ENCODE measurements around the gene CFAP100.

Gene CFAP100

GRCh38 chr3:126373682-126374601 lies 20.8 kb upstream of the CFAP100 start:
- no peak for DNase-seq (ENCODE audit: low read depth, low spot score)

- no peak for DNase-seq (ENCODE audit: low read depth, low spot score)
These were observed 18.8 kb upstream of the CFAP100 start for GRCh38 chr3:126375835-126376331.

DNA sequence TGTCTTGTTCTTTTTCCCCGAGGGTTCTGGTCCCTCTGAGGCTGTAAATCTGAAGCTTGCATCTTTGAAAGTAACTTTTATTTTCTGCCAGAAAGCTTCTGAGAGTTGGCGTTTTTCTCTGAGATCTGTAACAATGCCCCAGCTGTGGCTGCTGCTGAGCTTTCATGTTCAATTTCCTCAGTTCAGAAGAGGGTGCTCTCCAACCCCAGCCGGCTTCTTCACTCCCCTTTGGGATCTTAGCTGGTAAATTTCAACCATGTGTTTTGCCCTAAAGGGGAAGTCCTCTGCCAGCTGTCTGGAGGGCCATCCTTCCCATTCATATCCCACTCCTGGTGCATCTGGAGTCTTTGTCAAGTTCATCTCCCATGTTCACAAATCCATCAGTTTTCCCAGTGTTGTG lies 18.3 kb upstream of the CFAP100 start:
- DNase-seq (ENCODE audit: low read depth, low spot score), result no peak

DNA sequence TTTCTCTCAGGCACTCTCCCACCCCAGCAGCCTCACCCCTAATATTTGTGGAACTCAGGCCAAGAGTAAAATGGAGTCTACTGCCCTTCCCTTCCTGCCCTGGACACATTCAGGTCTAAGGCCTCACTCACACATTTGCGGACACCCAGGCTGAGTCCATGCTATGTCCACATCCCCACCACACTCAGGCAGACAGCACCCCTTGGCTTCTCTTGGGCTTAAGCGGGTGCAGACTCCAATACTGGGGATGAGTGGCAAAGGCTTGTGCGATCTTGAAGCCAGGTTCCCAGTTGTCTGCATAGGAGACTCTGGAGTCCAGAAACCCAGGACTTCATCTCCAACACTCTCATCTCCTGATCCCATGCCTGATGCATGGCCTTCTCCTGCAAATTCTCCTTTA lies 17.5 kb upstream of the CFAP100 start:
- DNase-seq (ENCODE audit: low read depth, low spot score), result no peak

GRCh38 chr3:126378341-126378751 lies 16.4 kb upstream of the CFAP100 start:
- DNase-seq (ENCODE audit: low read depth, low spot score), result no peak

- DNase-seq (ENCODE audit: low read depth, low spot score), result no peak
These were observed 14.5 kb upstream of the CFAP100 start for GRCh38 chr3:126380011-126380768.

DNA sequence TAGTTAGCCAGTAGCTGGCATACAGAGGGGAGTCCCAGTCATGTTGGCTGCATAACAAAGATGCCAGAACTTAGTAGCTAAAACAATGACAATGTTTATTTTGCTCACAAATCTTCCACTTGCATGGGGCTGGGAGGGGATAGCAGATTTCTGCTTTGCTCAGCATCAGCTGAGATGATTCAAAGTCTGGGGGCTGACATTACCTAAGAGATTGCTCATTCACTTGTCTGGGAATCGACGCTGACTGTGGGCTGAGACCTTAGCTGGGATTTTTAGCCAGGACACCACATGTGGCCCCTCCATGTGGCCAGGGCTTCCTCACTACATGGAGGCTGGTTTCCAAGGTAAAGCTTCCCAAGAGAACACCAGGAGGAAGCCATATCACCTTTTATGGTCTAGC lies 12.7 kb upstream of the CFAP100 start:
- DNase-seq (ENCODE audit: low read depth, low spot score), result no peak

- no peak for DNase-seq (ENCODE audit: low read depth, low spot score)
These were observed 5.5 kb upstream of the CFAP100 start for GRCh38 chr3:126389112-126389793.

GRCh38 chr3:126389794-126390146 lies 4.9 kb upstream of the CFAP100 start:
- no peak for DNase-seq (ENCODE audit: low read depth, low spot score)

GRCh38 chr3:126390201-126390600 lies 4.5 kb upstream of the CFAP100 start:
- no peak for DNase-seq (ENCODE audit: low read depth, low spot score)

- no peak for DNase-seq (ENCODE audit: low read depth, low spot score)
These were observed 4.0 kb upstream of the CFAP100 start for GRCh38 chr3:126390751-126391150.

- no peak for DNase-seq (ENCODE audit: low read depth, low spot score)
These were observed 3.1 kb upstream of the CFAP100 start for GRCh38 chr3:126391631-126392030.

DNA sequence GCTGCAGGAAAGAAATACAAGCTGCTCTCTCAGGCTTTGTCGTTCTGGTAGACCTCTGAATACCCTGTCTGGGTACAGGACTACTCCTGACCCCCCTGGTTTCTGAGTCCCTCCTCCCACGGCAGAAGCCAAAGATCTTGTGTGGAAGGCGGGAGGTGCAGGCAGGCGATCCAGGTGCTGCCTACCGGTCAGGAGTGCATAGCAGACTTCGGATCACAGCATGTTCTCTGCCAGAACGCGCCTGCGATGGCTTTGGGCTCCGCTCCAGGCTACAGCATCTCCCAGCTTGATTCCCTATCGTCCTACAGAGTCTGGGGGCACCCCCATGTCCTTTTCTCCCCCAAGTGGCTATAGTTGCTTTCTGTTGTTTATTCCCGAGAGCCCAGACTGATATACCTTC lies 2.5 kb upstream of the CFAP100 start:
- no peak for DNase-seq (ENCODE audit: low read depth, low spot score)

- DNase-seq (ENCODE audit: low read depth, low spot score), result no peak
These were observed 1.1 kb upstream of the CFAP100 start for GRCh38 chr3:126393563-126393962.

DNA sequence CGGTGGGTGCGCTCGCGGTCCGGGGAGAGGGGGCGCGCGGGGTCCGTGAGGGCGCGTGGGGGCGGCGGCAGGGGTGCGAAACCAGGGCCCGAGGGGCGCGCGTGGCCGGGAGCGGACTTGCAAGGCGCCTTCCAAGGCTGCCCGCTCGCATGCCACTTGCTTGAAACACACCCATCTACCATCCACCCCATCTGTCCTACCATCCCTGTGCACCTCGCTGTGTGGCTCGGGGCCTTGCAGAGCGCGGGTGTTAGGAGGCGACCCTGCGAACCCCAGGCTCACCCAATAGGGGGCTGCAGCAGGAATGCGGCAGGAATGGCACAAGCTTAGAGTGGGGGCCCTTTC lies 240 bp downstream of the CFAP100 start:
- DNase-seq (ENCODE audit: low read depth, low spot score), result no peak

- no peak for DNase-seq (ENCODE audit: low read depth, low spot score)
These were observed 1.3 kb downstream of the CFAP100 start for GRCh38 chr3:126395846-126396513.

DNA sequence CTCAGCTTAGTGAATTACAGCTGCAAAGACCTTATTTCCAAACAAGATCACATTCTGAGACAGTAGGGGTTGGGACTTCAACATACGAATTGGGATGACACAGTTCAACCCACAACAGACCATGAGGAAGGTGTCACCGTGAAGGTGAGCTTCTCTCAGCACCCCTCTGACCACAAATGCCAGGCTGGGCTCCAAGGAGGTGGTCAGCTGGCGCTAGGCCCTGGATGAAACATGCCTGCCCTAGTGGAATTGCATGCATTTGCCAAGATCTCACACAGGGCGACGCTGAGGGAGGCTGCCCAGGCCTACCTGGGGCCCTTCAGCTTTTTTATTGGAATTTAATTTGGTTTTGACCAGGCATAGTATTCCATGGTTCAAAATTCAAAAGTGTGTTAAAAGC lies 1.8 kb downstream of the CFAP100 start:
- DNase-seq (ENCODE audit: low read depth, low spot score), result no peak

GRCh38 chr3:126397610-126398422 lies 3.1 kb downstream of the CFAP100 start:
- no peak for DNase-seq (ENCODE audit: low read depth, low spot score)

DNA sequence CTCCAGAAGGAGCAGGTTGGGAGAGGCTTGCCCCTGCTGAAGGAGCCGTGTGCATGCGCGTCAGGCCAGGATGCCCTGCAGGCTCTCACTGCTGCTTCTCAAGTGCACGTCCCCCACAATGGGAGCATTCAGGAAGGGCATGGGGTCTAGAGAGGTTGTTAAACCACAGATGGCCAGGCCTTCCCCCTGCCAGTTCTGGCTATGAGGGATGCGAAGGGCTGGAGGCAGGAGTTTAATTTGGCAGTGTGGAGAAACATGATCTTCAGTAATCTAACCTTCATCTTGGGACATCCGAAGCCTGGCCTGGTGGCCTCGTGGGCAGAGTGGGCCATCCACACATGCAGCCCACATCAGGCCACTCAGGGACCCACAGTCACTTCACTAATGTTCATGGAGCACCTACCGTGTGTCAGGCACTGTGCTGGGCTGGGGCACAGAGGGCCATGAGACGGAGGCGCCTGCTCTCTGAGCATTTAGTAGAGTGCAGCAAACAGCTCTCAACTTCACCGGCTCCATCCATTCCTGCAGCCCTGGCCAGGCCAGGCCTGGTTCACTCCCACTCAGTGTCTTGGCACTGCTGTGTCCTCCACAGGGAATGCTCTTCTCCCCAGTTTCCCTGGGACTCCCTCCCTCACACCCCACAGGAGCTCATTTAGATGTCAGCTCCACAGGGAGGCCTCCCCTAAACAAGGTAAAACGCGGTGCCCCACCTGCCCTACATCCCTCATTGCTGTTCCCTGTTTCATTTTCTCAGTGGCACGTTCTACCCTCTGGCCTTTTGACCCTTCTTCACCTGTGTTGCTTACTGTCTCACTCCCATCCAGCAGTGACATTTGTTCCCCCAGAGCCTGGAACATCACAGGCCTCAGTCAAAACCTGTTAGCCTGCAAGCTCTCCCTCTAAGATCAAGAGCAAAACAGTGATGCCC lies 4.0 kb downstream of the CFAP100 start:
- DNase-seq (ENCODE audit: low read depth, low spot score), result no peak

- DNase-seq (ENCODE audit: low read depth, low spot score), result no peak
These were observed 4.6 kb downstream of the CFAP100 start for GRCh38 chr3:126399351-126399735.

Measured in activated naive CD8-positive, alpha-beta T cell treated with anti-CD3 and anti-CD28 coated beads, Interleukin-2, amount 50 U/mL, for 16 hours (primary cell).